GM23248 (cell line): ENCODE measurements around the gene CSE1L. TPM values are rescaled to one million over a fixed set of nuclear protein-coding genes. Genes with fewer than 3 reads are reported as not detected.
"Not testable (repeated sequence)": the region's sequence is repeated elsewhere in the genome, so short reads cannot be mapped to it uniquely, and the experiment has no call there.

Experiments
- DNase-seq: peaks from one replicate; pipeline ENCODE4 v3.0.0-alpha.2; 2015
- H2AFZ ChIP-seq: fragments of 200-600 bp; sonication (generic); 2 replicates; pipeline ENCODE4 v1.6.1; 2016; ENCODE audit warnings: antibody characterized with exemption
- H3F3A ChIP-seq: fragments of 200-600 bp; sonication (generic); 2 replicates; pipeline ENCODE4 v1.6.1; 2016; ENCODE audit warnings: mild to moderate bottlenecking, antibody characterized with exemption, mixed run types; ENCODE audit not compliant: insufficient read depth
- H3K27ac ChIP-seq: fragments of 200-600 bp; sonication (generic); 2 replicates; pipeline ENCODE4 v1.5.1; 2016; ENCODE audit warnings: mild to moderate bottlenecking
- H3K27me3 ChIP-seq: fragments of 200-600 bp; sonication (generic); replicated peaks from 2 replicates; pipeline ENCODE4 v1.6.1; 2016; ENCODE audit warnings: mild to moderate bottlenecking; ENCODE audit not compliant: insufficient read depth
- H3K36me3 ChIP-seq: fragments of 200-600 bp; sonication (generic); 2 replicates; pipeline ENCODE4 v1.6.1; 2016; ENCODE audit warnings: low read depth, mild to moderate bottlenecking
- H3K4me1 ChIP-seq: fragments of 200-600 bp; sonication (generic); 2 replicates; pipeline ENCODE4 v1.6.1; 2016; ENCODE audit warnings: mild to moderate bottlenecking; ENCODE audit not compliant: insufficient read depth
- H3K4me2 ChIP-seq: fragments of 200-600 bp; sonication (generic); one replicate; pipeline ENCODE4 v1.6.1; 2016; ENCODE audit warnings: mild to moderate bottlenecking; ENCODE audit not compliant: unreplicated experiment
- H3K4me3 ChIP-seq: fragments of 200-600 bp; sonication (generic); 2 replicates; pipeline ENCODE4 v1.5.1; 2016; ENCODE audit warnings: mild to moderate bottlenecking
- H3K79me2 ChIP-seq: fragments of 200-600 bp; sonication (generic); 2 replicates; pipeline ENCODE4 v1.6.1; 2016; ENCODE audit warnings: mild to moderate bottlenecking; ENCODE audit not compliant: insufficient read depth
- H3K9ac ChIP-seq: fragments of 200-600 bp; sonication (generic); 2 replicates; pipeline ENCODE4 v1.6.1; 2016; ENCODE audit warnings: mild to moderate bottlenecking
- H3K9me2 ChIP-seq: fragments of 200-600 bp; sonication (generic); 2 replicates; pipeline ENCODE4 v1.6.1; 2016; ENCODE audit warnings: mixed run types, mild to moderate bottlenecking, moderate library complexity; ENCODE audit not compliant: insufficient read depth
- H3K9me3 ChIP-seq: fragments of 200-600 bp; sonication (generic); one replicate; pipeline ENCODE4 v1.6.1; 2017; ENCODE audit warnings: low read depth
- H4K20me1 ChIP-seq: fragments of 200-600 bp; sonication (generic); 2 replicates; pipeline ENCODE4 v1.6.0; 2016; ENCODE audit not compliant: insufficient read depth
- EZH2 ChIP-seq: fragments of 200-600 bp; sonication (generic); IDR thresholded peaks from 2 replicates; pipeline ENCODE4 v1.6.1; 2018; ENCODE audit warnings: antibody characterized with exemption, mild to moderate bottlenecking; ENCODE audit not compliant: insufficient read depth, poor library complexity, severe bottlenecking
- EZH2phosphoT487 ChIP-seq: fragments of 200-600 bp; sonication (generic); IDR thresholded peaks from 2 replicates; pipeline ENCODE4 v1.6.1; 2018; ENCODE audit warnings: antibody characterized with exemption, moderate library complexity, mild to moderate bottlenecking, low read depth; ENCODE audit not compliant: insufficient read depth
- WGBS, 2 experiments: methylation state at CpG; one replicate each; pipeline ENCODE4 v1.1.6; 2015 to 2017; ENCODE audit warnings: low lambda C conversion rate in 2 of 2, low coverage in 1 of 2; ENCODE audit errors: missing lambda C conversion rate in 2 of 2; 5-methylcytosine and 5-hydroxymethylcytosine counted together
- in situ Hi-C: fragments of 300-500 bp; cut with MboI; formaldehyde crosslinking; loops from 2 replicates; pipeline ENCODE4 v1.15.0; 2020
- polyA plus RNA-seq: library from polyadenylated mRNA; unstranded; fragments of >200 nt; fragmentation: Nextera tagmentation; extraction: Ambion mirVana; gene quantifications from 2 replicates; pipeline ENCODE4 v1.2.1, GENCODE V29; 2016
- total RNA-seq: library from RNA; depleted of rRNA; stranded (reverse); fragments of >200 nt; shearing (Covaris generic); gene quantifications from 2 replicates; pipeline ENCODE4 v1.2.3, GENCODE V29; 2014

Gene CSE1L
- total and polyA plus RNA-seq, 2 experiments from 2014 or later, result 75.2 to 90.2 TPM

- in situ Hi-C loops, result no loop called here
- WGBS, 2 experiments, result 89 to 90% methylated on average over 4 of the region's 4 CpGs
- DNase-seq, result no peak
These were observed 54.9 kb downstream of the CSE1L start for GRCh38 chr20:49100972-49101371.

GRCh38 chr20:49103019-49103418, 56.9 kb downstream of the CSE1L start:
- H3K4me3 ChIP-seq, result no peak overlapping the region
- no peaks in the 10 kb centered on the region for H3K9me2 ChIP-seq
- H3F3A ChIP-seq, result peaks cover 11% of the 10 kb centered on the region
- H4K20me1 ChIP-seq, result no peaks in the 10 kb centered on the region
- H2AFZ ChIP-seq, result no peak overlapping the region
- H3K79me2 ChIP-seq, result peaks cover 17% of the 10 kb centered on the region; the same call in 1 of the 2 replicates
- no peaks in the 10 kb centered on the region for H3K9me3 ChIP-seq
- no peak overlapping the region for H3K9ac ChIP-seq
- TF ChIP-seq EZH2phosphoT487 (no peak), EZH2 (no peak)
- in situ Hi-C loops, result no loop called here
- DNase-seq, result no peak
- WGBS, 2 experiments, result 80 to 82% methylated on average over 4 of the region's 4 CpGs
- no peaks in the 10 kb centered on the region for H3K4me1 ChIP-seq
- no peak overlapping the region for H3K27ac ChIP-seq
- H3K36me3 ChIP-seq, result peaks cover 13% of the 10 kb centered on the region; the same call in 1 of the 2 replicates
- H3K4me2 ChIP-seq, result no peak overlapping the region
- H3K27me3 ChIP-seq, result no peaks in the 10 kb centered on the region

More at GRCh38 chr20:49100972-49101371, 54.9 kb downstream of the CSE1L start:
- Histone ChIP-seq H3K4me3 (no peak overlapping the region), H3K27me3 (no peaks in the 10 kb centered on the region), H3K4me1 (no peaks in the 10 kb centered on the region), H3K9me3 (no peaks in the 10 kb centered on the region), H3K9ac (no peak overlapping the region), H3K36me3 (peaks cover 22% of the 10 kb centered on the region; the same call in 1 of the 2 replicates), H2AFZ (no peak overlapping the region), H3K4me2 (no peak overlapping the region), H3K79me2 (peaks cover 11% of the 10 kb centered on the region; the same call in 1 of the 2 replicates), H4K20me1 (no peaks in the 10 kb centered on the region), H3K27ac (no peak overlapping the region), H3K9me2 (no peaks in the 10 kb centered on the region), H3F3A (peaks cover 5% of the 10 kb centered on the region)
- no peak for TF ChIP-seq EZH2
- no peak for TF ChIP-seq EZH2phosphoT487

GRCh38 chr20:49103647-49104364, 57.7 kb downstream of the CSE1L start:
- H3K4me2 ChIP-seq, result no peak overlapping the region
- H3K9me2 ChIP-seq, result no peaks in the 10 kb centered on the region
- no peak for DNase-seq
- H4K20me1 ChIP-seq, result no peaks in the 10 kb centered on the region
- H3K27me3 ChIP-seq, result no peaks in the 10 kb centered on the region
- H2AFZ ChIP-seq, result no peak overlapping the region
- in situ Hi-C loops, result no loop called here
- peaks cover 15% of the 10 kb centered on the region for H3F3A ChIP-seq
- TF ChIP-seq EZH2 (no peak), EZH2phosphoT487 (no peak)
- peaks cover 13% of the 10 kb centered on the region; the same call in 1 of the 2 replicates for H3K36me3 ChIP-seq
- H3K4me1 ChIP-seq, result no peaks in the 10 kb centered on the region
- H3K9me3 ChIP-seq, result no peaks in the 10 kb centered on the region
- no peak overlapping the region for H3K27ac ChIP-seq
- no peak overlapping the region for H3K4me3 ChIP-seq
- peaks cover 17% of the 10 kb centered on the region; the same call in 1 of the 2 replicates for H3K79me2 ChIP-seq
- H3K9ac ChIP-seq, result no peak overlapping the region
- 90 to 93% methylated on average over 7 of the region's 7 CpGs for WGBS, 2 experiments

GRCh38 chr20:49104365-49104648, 58.2 kb downstream of the CSE1L start:
- no peak overlapping the region for H3K27ac ChIP-seq
- no peak overlapping the region for H3K4me3 ChIP-seq
- DNase-seq, result no peak
- H3K36me3 ChIP-seq, result peaks cover 13% of the 10 kb centered on the region; the same call in 1 of the 2 replicates
- no peak overlapping the region for H3K4me2 ChIP-seq
- TF ChIP-seq EZH2 (no peak), EZH2phosphoT487 (no peak)
- no peak overlapping the region for H3K9ac ChIP-seq
- peaks cover 17% of the 10 kb centered on the region; the same call in 1 of the 2 replicates for H3K79me2 ChIP-seq
- H3F3A ChIP-seq, result peaks cover 17% of the 10 kb centered on the region; the same call in 1 of the 2 replicates
- no peaks in the 10 kb centered on the region for H3K27me3 ChIP-seq
- 84 to 89% methylated on average over 3 of the region's 3 CpGs for WGBS, 2 experiments
- in situ Hi-C loops, result no loop called here
- H3K9me2 ChIP-seq, result no peaks in the 10 kb centered on the region
- H4K20me1 ChIP-seq, result no peaks in the 10 kb centered on the region
- no peaks in the 10 kb centered on the region for H3K4me1 ChIP-seq
- H3K9me3 ChIP-seq, result no peaks in the 10 kb centered on the region
- no peak overlapping the region for H2AFZ ChIP-seq

GRCh38 chr20:49104979-49105547, 59.0 kb downstream of the CSE1L start:
- peaks cover 12% of the 10 kb centered on the region for H3K36me3 ChIP-seq
- WGBS, 2 experiments, result 88 to 93% methylated on average over 11 of the region's 11 CpGs

More at GRCh38 chr20:49104979-49105547, 59.0 kb downstream of the CSE1L start:
- H3K9ac ChIP-seq, H3K4me2 ChIP-seq, H3K27ac ChIP-seq, H3K4me1 ChIP-seq, in situ Hi-C loops, H2AFZ ChIP-seq, H3K9me2 ChIP-seq, H3K4me3 ChIP-seq, H4K20me1 ChIP-seq, DNase-seq, H3K27me3 ChIP-seq, H3K9me3 ChIP-seq: not testable (repeated sequence)
- Histone ChIP-seq H3K79me2 (peaks cover 17% of the 10 kb centered on the region; the same call in 1 of the 2 replicates), H3F3A (peaks cover 17% of the 10 kb centered on the region; the same call in 1 of the 2 replicates)
